T-helper 1 cell (primary cell): Measurements from ENCODE around the gene KLF6.

ENCODE experiments used
- DNase-seq, 5 donors: peaks; one replicate each; pipeline ENCODE4 v3.0.0-alpha.2; 2012 to 2020

KLF6 gene

GRCh38 chr10:3787816-3788215 is 2.8 kb upstream of the KLF6 start:
- no peak for DNase-seq

DNA sequence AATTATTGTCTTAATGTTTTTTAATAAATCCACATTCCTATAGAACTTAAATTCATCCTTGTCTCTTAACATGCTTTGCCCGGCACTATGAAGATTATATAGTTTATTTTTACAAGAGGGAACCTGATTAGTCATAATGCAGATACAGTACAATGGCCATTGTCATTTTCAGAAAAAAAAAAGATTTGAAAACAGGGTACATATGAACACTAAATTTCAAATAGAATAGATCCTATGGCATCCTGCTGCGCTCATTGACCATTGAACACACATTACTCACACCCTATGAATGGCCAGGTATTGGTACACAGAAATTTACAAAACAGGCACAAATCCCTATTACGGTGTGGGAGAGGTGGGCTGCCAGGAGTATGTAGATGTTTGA is 2.0 kb upstream of the KLF6 start:
- DNase-seq, result no peak

DNA sequence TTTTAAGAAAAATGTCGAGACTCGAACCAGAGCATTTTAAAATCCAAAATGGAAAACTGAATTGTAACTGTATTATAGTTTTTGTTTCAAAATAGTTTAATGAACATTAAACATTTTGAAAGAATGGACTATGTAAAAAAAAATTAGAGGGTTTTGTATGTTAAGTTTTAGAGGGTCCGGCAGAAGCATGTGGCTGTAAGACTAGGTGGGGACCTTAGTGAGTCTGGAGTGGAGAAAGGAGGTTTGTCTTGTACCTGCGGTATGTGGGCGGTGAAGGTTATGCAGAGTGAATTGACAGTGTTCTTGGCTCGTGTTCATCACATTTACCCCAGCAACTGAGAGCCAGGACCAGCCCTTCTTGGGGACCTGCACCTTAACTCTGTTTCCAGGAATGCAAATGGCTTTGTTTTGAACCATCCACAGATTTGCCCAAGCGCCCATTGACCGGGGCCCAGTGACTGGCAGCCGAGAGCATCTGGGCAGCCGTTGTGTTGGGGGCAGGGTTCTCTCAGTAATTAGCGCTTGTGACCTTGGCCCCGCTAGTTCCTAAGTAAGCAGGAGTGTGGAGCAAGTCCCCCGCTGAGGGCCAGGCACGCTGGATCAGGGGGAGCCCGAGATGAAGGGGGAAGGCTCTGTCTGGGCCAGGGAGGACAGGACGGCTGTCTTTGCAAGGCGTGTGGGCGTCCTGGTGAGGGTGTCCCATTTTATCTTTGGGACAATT is 1.4 kb upstream of the KLF6 start:
- DNase-seq, result no peak

- peak in 1 of 5 donors; percentile 58 for DNase-seq
Observed at GRCh38 chr10:3785851-3786271, 852 bp upstream of the KLF6 start.

- peak; percentile 98 to 99 (median 99) for DNase-seq
Observed at GRCh38 chr10:3785251-3785850, 342 bp upstream of the KLF6 start.

- peak in 3 of 5 donors; percentile 30 to 63 (median 49) for DNase-seq
Observed at GRCh38 chr10:3783682-3784432, 1.2 kb downstream of the KLF6 start.

DNA sequence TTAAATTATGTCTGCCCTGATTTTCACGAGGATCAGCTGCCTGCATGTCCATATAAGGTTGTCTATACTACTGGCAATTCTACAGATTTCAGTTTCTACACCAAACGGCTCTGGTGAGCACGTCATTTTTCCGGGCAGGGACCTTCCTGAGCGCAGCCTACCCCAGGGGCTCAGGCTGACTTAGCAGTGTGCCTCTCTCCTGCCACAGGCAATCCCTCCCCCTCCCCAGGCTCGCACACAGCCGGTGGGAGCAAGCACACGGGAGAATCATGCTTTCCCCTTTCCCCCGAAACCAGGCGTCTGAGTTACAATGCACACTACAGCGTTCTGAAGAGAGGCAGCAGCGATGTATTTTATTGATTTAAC is 1.7 kb downstream of the KLF6 start:
- DNase-seq, result peak in 4 of 5 donors; percentile 53 to 93 (median 66)

GRCh38 chr10:3782451-3783315 is 2.3 kb downstream of the KLF6 start:
- peak in 4 of 5 donors; percentile 56 to 80 (median 68) for DNase-seq

GRCh38 chr10:3782146-3782450 is 2.9 kb downstream of the KLF6 start:
- peak in 4 of 5 donors; percentile 35 to 69 (median 46) for DNase-seq

DNA sequence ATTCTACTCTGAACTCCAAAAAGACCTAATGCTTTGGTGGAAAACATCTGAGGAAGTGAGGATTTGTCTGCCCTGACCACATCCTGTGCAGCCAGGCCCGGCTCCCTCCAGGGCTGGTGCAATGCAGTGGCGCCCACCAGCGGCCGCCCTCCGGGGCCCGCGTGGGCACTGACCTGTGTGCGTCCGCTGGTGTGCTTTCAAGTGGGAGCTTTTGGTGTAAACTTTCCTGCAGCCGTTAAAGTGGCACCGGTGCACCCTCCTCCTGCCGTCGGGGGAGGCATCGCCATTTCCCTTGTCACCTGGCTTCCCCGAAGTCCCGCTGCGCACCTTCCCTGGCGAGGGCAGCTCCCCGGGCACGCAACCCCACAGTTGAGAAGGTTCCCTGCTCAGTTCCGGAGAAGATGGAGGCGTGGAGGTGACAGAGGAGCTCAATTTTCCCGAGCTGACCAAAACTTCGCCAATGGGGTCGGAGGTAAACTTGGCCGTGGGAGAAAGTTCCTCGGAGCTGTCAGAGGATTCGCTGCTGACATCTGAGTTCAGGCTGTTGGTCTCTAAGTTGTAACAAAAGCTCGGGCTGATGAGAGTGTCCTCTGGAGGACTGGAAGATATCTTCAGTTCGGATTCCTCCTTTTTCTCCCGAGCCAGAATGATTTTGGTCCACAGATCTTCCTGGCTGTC is 3.4 kb downstream of the KLF6 start:
- DNase-seq, result peak in 3 of 5 donors; percentile 31 to 73 (median 53)

GRCh38 chr10:3780771-3781467 is 4.1 kb downstream of the KLF6 start:
- DNase-seq, result no peak

GRCh38 chr10:3780021-3780770 is 4.8 kb downstream of the KLF6 start:
- DNase-seq, result no peak

DNA sequence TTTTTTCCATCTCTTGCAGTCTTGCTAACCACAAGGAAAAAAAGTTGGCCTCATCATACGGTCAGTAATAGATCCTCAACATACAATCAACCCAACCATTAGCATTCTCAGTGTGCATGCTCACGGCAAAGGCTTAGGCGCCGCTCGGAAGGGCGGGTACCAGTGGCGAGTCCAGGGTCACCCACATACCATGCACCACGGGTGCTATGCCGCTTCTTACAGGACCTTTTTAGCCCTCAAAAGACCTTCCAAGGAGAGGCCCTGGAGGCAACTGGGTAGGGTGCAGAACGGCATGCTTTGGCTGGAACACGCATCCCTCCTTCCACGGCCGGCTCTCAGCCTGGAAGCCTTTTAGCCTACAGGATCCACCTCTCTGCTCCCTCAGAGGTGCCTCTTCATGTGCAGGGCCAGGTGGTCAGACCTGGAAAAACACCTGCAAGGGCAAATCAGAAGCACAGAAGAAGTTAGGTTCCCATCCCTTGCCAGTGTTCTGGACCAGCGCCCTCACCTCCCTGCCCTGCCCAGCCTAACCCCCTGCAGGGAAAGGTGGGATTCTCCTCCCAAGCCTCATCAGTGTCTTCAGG is 5.8 kb downstream of the KLF6 start:
- no peak for DNase-seq

GRCh38 chr10:3778692-3779157 is 6.3 kb downstream of the KLF6 start:
- no peak for DNase-seq

- DNase-seq, result no peak
Observed at GRCh38 chr10:3777981-3778691, 6.9 kb downstream of the KLF6 start.

- peak in 4 of 5 donors; percentile 45 to 87 (median 58) for DNase-seq
Observed at GRCh38 chr10:3776796-3777571, 8.0 kb downstream of the KLF6 start.

DNA sequence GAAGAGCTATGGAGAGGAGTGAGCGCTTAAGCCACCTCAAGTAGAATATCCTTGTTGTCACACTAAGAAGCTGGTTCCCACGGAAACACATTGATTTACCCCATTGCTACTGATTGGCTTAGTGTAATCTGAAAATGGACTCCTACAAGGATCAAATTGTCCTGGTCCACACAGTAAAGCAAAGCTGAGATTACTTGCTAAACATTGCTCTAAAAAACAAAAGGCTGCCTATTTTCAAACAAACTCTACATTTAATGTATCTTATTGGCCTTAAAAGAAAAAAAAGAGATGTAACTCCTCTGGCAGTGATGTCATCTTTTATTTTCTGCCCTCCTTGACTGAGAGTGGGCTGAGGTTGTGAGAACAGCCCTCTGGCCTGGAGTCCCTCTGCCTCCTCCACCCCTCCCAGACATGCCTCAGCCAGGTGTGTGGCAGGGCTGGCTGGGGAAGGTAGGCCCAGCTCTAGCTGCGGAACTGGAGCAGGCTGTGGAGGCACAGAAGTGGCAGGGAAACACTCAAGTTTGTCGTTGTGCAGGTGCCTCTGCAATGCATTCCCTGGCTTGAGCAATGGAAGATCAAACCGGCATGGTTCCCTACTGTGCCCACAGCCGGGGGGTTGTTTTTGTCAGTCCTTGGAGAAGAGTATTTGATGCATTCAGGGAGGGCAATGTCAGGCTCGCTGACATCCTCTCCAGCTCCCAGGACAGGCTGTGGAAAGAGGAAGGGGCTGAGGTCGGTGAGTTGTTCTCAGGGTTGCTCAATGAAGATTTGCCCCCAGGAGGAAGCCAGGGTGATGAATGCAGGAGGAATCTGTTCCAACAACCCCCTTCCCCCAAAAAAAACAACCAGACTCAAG is 9.1 kb downstream of the KLF6 start:
- DNase-seq, result peak in 1 of 5 donors; percentile 35
